HepG2 (cell line): ENCODE results near the gene SMKR1. TPM values are rescaled to one million over a fixed set of nuclear protein-coding genes. Genes with fewer than 3 reads are reported as not detected.

Experiments used
- ATAC-seq: fragments of 200-7000 bp; cut with Tn5 transposase; 3 replicates; pipeline ENCODE4 v1.9.1; 2020; ENCODE audit warnings: mild to moderate bottlenecking, moderate library complexity
- BruUV-seq: library from RNA; stranded (reverse); fragments of 400-500 nt; replicated peaks from 2 replicates; lab custom pipeline; 2021; lab: Mats Ljungman, UMichigan
- CTCF ChIA-PET: fragments of 300-600 bp; formaldehyde crosslinking; extraction: SDS; loops from one replicate; lab custom pipeline; 2021; ENCODE audit warnings: low total read pairs, inconsistent platforms, low intra/inter-chr PET ratio; lab: Yijun Ruan, JAX
- POLR2A ChIA-PET: fragments of 350-600 bp; sonication (Branson Sonifier 250); formaldehyde crosslinking; loops from one replicate; lab custom pipeline; 2020; ENCODE audit warnings: antibody characterized with exemption, inconsistent platforms; lab: Yijun Ruan, JAX
- DNase-seq: peaks from one replicate; pipeline ENCODE4 v3.0.0-alpha.2; 2015; ENCODE audit warnings: low spot score
- FAIRE-seq: peaks from 3 replicates; lab custom pipeline; 2011; peaks lifted over from hg19 to GRCh38; lab: Jason Lieb, UNC
- H2AFZ ChIP-seq: one replicate; pipeline ENCODE4 v1.6.1; 2011; ENCODE audit warnings: low read length, inconsistent platforms
- H3K27ac ChIP-seq: fragments of 300-600 bp; 3 replicates; pipeline ENCODE4 v1.8.0; 2011; ENCODE audit warnings: mixed run types, mild to moderate bottlenecking, mixed read lengths, low read length, inconsistent platforms; ENCODE audit not compliant: insufficient read depth; ENCODE audit errors: extremely low read length
- H3K27me3 ChIP-seq, 2 experiments: fragments of 200-600 bp in 1 of 2; 2 replicates in 1 of 2; 3 replicates in 1 of 2; pipeline versions ENCODE4 v1.6.0 to v1.8.0; 2011; ENCODE audit warnings: low read length in 2 of 2, mild to moderate bottlenecking in 2 of 2, moderate library complexity in 2 of 2, inconsistent platforms in 1 of 2; ENCODE audit not compliant: insufficient read depth in 2 of 2, control insufficient read depth in 1 of 2
- H3K36me3 ChIP-seq, 2 experiments: fragments of 200-600 bp in 1 of 2; replicated peaks in 1 of 2; 2 replicates in 1 of 2; 3 replicates in 1 of 2; pipeline versions ENCODE4 v1.5.1 to v1.8.0; 2011; ENCODE audit warnings: low read length in 2 of 2, inconsistent platforms in 1 of 2; ENCODE audit not compliant: insufficient read depth in 2 of 2, control insufficient read depth in 1 of 2
- H3K4me1 ChIP-seq: 2 replicates; pipeline ENCODE4 v1.5.1; 2012; ENCODE audit warnings: low read length, inconsistent platforms; ENCODE audit not compliant: insufficient read depth
- H3K4me2 ChIP-seq: 2 replicates; pipeline ENCODE4 v1.6.0; 2011; ENCODE audit warnings: low read depth, low read length, inconsistent platforms
- H3K4me3 ChIP-seq, 3 experiments: fragments of 200-600 bp in 1 of 3; sonication (generic), shearing (Covaris generic) in 1 of 3; replicated peaks in 1 of 3; 2 replicates each; pipeline ENCODE4 v1.5.1; 2011 to 2016; ENCODE audit warnings: low read length in 3 of 3, inconsistent platforms in 2 of 3, low read depth in 2 of 3, mild to moderate bottlenecking in 2 of 3, control low read depth in 1 of 3, mixed read lengths in 1 of 3; ENCODE audit not compliant: insufficient read depth in 1 of 3
- H3K79me2 ChIP-seq: one replicate; pipeline ENCODE4 v1.6.1; 2011; ENCODE audit warnings: low read length, inconsistent platforms; ENCODE audit not compliant: insufficient read depth
- H3K9ac ChIP-seq: 2 replicates; pipeline ENCODE4 v1.6.0; 2011; ENCODE audit warnings: mild to moderate bottlenecking, low read depth, low read length, inconsistent platforms; ENCODE audit not compliant: insufficient read depth
- H3K9me3 ChIP-seq: 2 replicates; pipeline ENCODE4 v1.5.1; 2012; ENCODE audit warnings: mild to moderate bottlenecking, low read length
- H4K20me1 ChIP-seq: 2 replicates; pipeline ENCODE4 v1.6.0; 2011; ENCODE audit warnings: inconsistent platforms, mild to moderate bottlenecking, low read length, moderate library complexity; ENCODE audit not compliant: insufficient read depth
- CBX5 ChIP-seq: sonication (generic); formaldehyde crosslinking; IDR thresholded peaks from 2 replicates; pipeline ENCODE4 v1.4.0; 2020; ENCODE audit warnings: missing genetic modification reagents, borderline replicate concordance
- CHD4 ChIP-seq: fragments of 200-600 bp; sonication (generic); IDR thresholded peaks from 2 replicates; pipeline ENCODE4 v1.7.0; 2017; ENCODE audit warnings: mild to moderate bottlenecking, low read length, borderline replicate concordance
- EZH2 ChIP-seq: conservative IDR thresholded peaks from 2 replicates; pipeline ENCODE4 v1.6.1; 2012; ENCODE audit warnings: mild to moderate bottlenecking, low read depth, low read length, moderate library complexity
- FIP1L1 ChIP-seq: fragments of 200-400 bp; formaldehyde crosslinking; IDR thresholded peaks from 2 replicates; pipeline ENCODE4 v1.6.1; 2018; ENCODE audit warnings: low read depth, mild to moderate bottlenecking, low read length, moderate library complexity, borderline replicate concordance; ENCODE audit not compliant: insufficient read depth
- NCOA5 ChIP-seq: sonication (generic); formaldehyde crosslinking; IDR thresholded peaks from 2 replicates; pipeline ENCODE4 v1.4.0; 2020; ENCODE audit warnings: missing genetic modification reagents
- NPAS2 ChIP-seq: sonication (generic); formaldehyde crosslinking; IDR thresholded peaks from 2 replicates; pipeline ENCODE4 v1.8.0; 2022; ENCODE audit warnings: mild to moderate bottlenecking, missing genetic modification reagents, borderline replicate concordance
- POGZ ChIP-seq: sonication (generic); formaldehyde crosslinking; IDR thresholded peaks from 2 replicates; pipeline ENCODE4 v1.4.0; 2020; ENCODE audit warnings: mild to moderate bottlenecking, missing genetic modification reagents
- PPARG ChIP-seq: conservative IDR thresholded peaks from 2 replicates; pipeline ENCODE4 v1.6.1; 2016; ENCODE audit warnings: missing biosample characterization, missing genetic modification reagents
- SP1 ChIP-seq, 2 experiments: fragments of 450-650 bp in 1 of 2; sonication (generic) in 1 of 2; formaldehyde crosslinking in 1 of 2; IDR thresholded peaks; 2 replicates each; pipeline versions ENCODE4 v1.4.0 to v1.6.1; 2016 to 2020; ENCODE audit warnings: missing genetic modification reagents in 1 of 2
- ZBTB37 ChIP-seq: sonication (generic); formaldehyde crosslinking; IDR thresholded peaks from 2 replicates; pipeline ENCODE4 v1.4.0; 2020; ENCODE audit warnings: mild to moderate bottlenecking, missing genetic modification reagents
- ZNF207 ChIP-seq: fragments of 450-650 bp; IDR thresholded peaks from 2 replicates; pipeline ENCODE4 v1.6.1; 2016; ENCODE audit warnings: antibody characterized with exemption, borderline replicate concordance
- ZNF317 ChIP-seq: sonication (generic); formaldehyde crosslinking; IDR thresholded peaks from 2 replicates; pipeline ENCODE4 v1.5.0; 2020; ENCODE audit warnings: mild to moderate bottlenecking, missing genetic modification reagents
- ZNF432 ChIP-seq: sonication (generic); formaldehyde crosslinking; IDR thresholded peaks from 2 replicates; pipeline ENCODE4 v1.5.0; 2020; ENCODE audit warnings: missing genetic modification reagents, mild to moderate bottlenecking, borderline replicate concordance
- ZNF562 ChIP-seq: sonication (generic); formaldehyde crosslinking; IDR thresholded peaks from 2 replicates; pipeline ENCODE4 v1.8.0; 2022; ENCODE audit warnings: missing genetic modification reagents, borderline replicate concordance
- ZNF614 ChIP-seq: IDR thresholded peaks from 2 replicates; pipeline ENCODE4 v1.6.1; 2018; ENCODE audit warnings: missing biosample characterization, missing genetic modification reagents, inconsistent platforms, borderline replicate concordance
- ZNF720 ChIP-seq: sonication (generic); formaldehyde crosslinking; IDR thresholded peaks from 2 replicates; pipeline ENCODE4 v1.4.0; 2020; ENCODE audit warnings: missing genetic modification reagents
- WGBS: methylation state at CpG from one replicate; pipeline ENCODE4 v1.1.6; 2017; ENCODE audit warnings: low lambda C conversion rate; 5-methylcytosine and 5-hydroxymethylcytosine counted together
- in situ Hi-C: cut with HindIII; loops from 2 replicates; pipeline ENCODE4 v1.10.0; 2017; ENCODE audit warnings: low pct_unique_long_range_greater_than_20kb; ENCODE audit not compliant: extremely low pct_ligation_motif_present
- intact Hi-C: fragments of 100-400 bp; cut with micrococcal nuclease; formaldehyde crosslinking; loops from one replicate; pipeline ENCODE4 v1.10.0; 2022; ENCODE audit not compliant: unreplicated experiment
- polyA plus RNA-seq, 8 experiments: library from polyadenylated mRNA; depleted of rRNA in 3 of 8; stranded (reverse) in 7 of 8; unstranded in 1 of 8; fragments of >200 nt; fragmentation: Illumina TruSeq in 4 of 8; extraction: Trizol in 4 of 8; gene quantifications; 2 replicates each; pipeline versions ENCODE4 v1.2.1 to v1.2.3, GENCODE V29; 2011 to 2016; ENCODE audit warnings: low read depth in 4 of 8, missing spikeins in 1 of 8, mixed read lengths in 1 of 8; ENCODE audit not compliant: insufficient read depth in 1 of 8
- total RNA-seq, 5 experiments: library from RNA; depleted of rRNA; stranded (reverse); fragments of >200 nt; fragmentation: Illumina TruSeq; extraction: Trizol; gene quantifications; 2 replicates each; pipeline ENCODE4 v1.2.3, GENCODE V29; 2016; ENCODE audit warnings: low read depth in 1 of 5
- TF ChIP-seq, protein P1 (sequence below): sonication (generic); formaldehyde crosslinking; conservative IDR thresholded peaks from 2 replicates; pipeline ENCODE4 v1.8.0; 2022; ENCODE audit warnings: low read depth, missing genetic modification reagents

The SMKR1 gene
- total and polyA plus RNA-seq, 2 of the 13 experiments (the other 11 are each of a cell fraction or from before 2014, with no cell fraction given), result 0.07 TPM; not detected in 1

GRCh38 chr7:129470411-129470810, 31.9 kb upstream of the SMKR1 start:
- Histone ChIP-seq H3K9ac (no peak overlapping the region), H2AFZ (no peak overlapping the region), H3K27ac (no peak overlapping the region), H3K4me3 (no peak overlapping the region), H3K79me2 (no peaks in the 10 kb centered on the region), H3K27me3 (no peaks in the 10 kb centered on the region), H3K36me3 (peaks cover 0 to 4% of the 10 kb centered on the region in 2 experiments; a peak in 1 of 5 replicates), H3K4me1 (no peaks in the 10 kb centered on the region), H3K4me2 (no peak overlapping the region), H3K9me3 (no peaks in the 10 kb centered on the region), H4K20me1 (no peaks in the 10 kb centered on the region)
- in situ Hi-C loops, result no loop called here
- ChIA-PET CTCF (interaction anchor here (2.9 kb wide), 1 partner anchor 103 kb away, joined by 21 read pairs; no protein-coding TSS in a partner anchor), POLR2A (no interaction called here)
- TF ChIP-seq POGZ (CRISPR knock-in tag), result no peak
- no peak for TF ChIP-seq ZBTB37 (CRISPR knock-in tag)
- TF ChIP-seq NCOA5 (CRISPR knock-in tag), result no peak
- BruUV-seq, result no TSS peak
- intact Hi-C loops, result no loop called here
- ATAC-seq (no peak), FAIRE-seq (no peak), DNase-seq (no peak)
- WGBS, result 88% methylated on average over 1 of the region's 1 CpG

GRCh38 chr7:129471402-129471827, 30.9 kb upstream of the SMKR1 start:
- FAIRE-seq, result no peak
- TF ChIP-seq ZNF562 (no peak), SP1 (IDR thresholded peaks at IDR 0.05) (no peak), SP1 (CRISPR knock-in tag; IDR thresholded peaks at IDR 0.05) (no peak), EZH2 (no peak), NPAS2 (CRISPR knock-in tag) (no peak), ZNF432 (CRISPR knock-in tag) (no peak), ZNF317 (CRISPR knock-in tag) (no peak), CHD4 (no peak), CBX5 (CRISPR knock-in tag) (no peak), ZNF720 (no peak), PPARG (no peak), ZNF614 (CRISPR knock-in tag) (no peak), FIP1L1 (no peak), ZNF207 (no peak)
- TF ChIP-seq, protein P1, sequence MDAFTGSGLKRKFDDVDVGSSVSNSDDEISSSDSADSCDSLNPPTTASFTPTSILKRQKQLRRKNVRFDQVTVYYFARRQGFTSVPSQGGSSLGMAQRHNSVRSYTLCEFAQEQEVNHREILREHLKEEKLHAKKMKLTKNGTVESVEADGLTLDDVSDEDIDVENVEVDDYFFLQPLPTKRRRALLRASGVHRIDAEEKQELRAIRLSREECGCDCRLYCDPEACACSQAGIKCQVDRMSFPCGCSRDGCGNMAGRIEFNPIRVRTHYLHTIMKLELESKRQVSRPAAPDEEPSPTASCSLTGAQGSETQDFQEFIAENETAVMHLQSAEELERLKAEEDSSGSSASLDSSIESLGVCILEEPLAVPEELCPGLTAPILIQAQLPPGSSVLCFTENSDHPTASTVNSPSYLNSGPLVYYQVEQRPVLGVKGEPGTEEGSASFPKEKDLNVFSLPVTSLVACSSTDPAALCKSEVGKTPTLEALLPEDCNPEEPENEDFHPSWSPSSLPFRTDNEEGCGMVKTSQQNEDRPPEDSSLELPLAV (CRISPR knock-in tag), result no peak

More at GRCh38 chr7:129471402-129471827, 30.9 kb upstream of the SMKR1 start:
- no TSS peak for BruUV-seq
- Histone ChIP-seq H3K27ac (no peak overlapping the region), H3K4me1 (no peaks in the 10 kb centered on the region), H2AFZ (no peak overlapping the region), H3K9me3 (no peaks in the 10 kb centered on the region), H3K4me2 (no peak overlapping the region), H3K36me3 (0 out of 5 replicates have a peak, but pooled peaks cover 0 to 4% of the 10 kb centered on the region in 2 experiments), H4K20me1 (no peaks in the 10 kb centered on the region), H3K4me3 (no peak overlapping the region), H3K27me3 (no peaks in the 10 kb centered on the region), H3K9ac (no peak overlapping the region), H3K79me2 (no peaks in the 10 kb centered on the region)
- ATAC-seq, result no peak
- no peak for DNase-seq
- CTCF ChIA-PET, result interaction anchor here (2.9 kb wide), 1 partner anchor 104 kb away, joined by 21 read pairs; no protein-coding TSS in a partner anchor
- intact Hi-C loops, result no loop called here
- in situ Hi-C loops, result no loop called here
- POLR2A ChIA-PET, result no interaction called here
